MM.1S (cell line): ENCODE data around the gene MND1.

ENCODE experiments used
- DNase-seq: peaks from one replicate; pipeline ENCODE4 v3.0.0-alpha.2; 2015
- H2AFZ ChIP-seq: fragments of 300-600 bp; sonication (generic); 2 replicates; pipeline ENCODE4 v1.6.0; 2016; ENCODE audit warnings: antibody characterized with exemption, low read length
- H3F3A ChIP-seq: fragments of 300-600 bp; sonication (generic); 2 replicates; pipeline ENCODE4 v1.6.1; 2016; ENCODE audit warnings: mild to moderate bottlenecking, antibody characterized with exemption, low read length, moderate library complexity, mixed read lengths; ENCODE audit not compliant: insufficient read depth
- H3K27ac ChIP-seq: fragments of 300-600 bp; sonication (generic); 2 replicates; pipeline ENCODE4 v1.5.1; 2016; ENCODE audit warnings: mild to moderate bottlenecking, low read length
- H3K27me3 ChIP-seq: fragments of 300-600 bp; sonication (generic); replicated peaks from 2 replicates; pipeline ENCODE4 v1.6.0; 2016; ENCODE audit warnings: low read length; ENCODE audit not compliant: insufficient read depth
- H3K36me3 ChIP-seq: fragments of 300-600 bp; sonication (generic); replicated peaks from 2 replicates; pipeline ENCODE4 v1.6.1; 2016; ENCODE audit warnings: mild to moderate bottlenecking, low read length, mixed read lengths; ENCODE audit not compliant: insufficient read depth
- H3K4me1 ChIP-seq: fragments of 300-600 bp; sonication (generic); 2 replicates; pipeline ENCODE4 v1.6.1; 2016; ENCODE audit warnings: low read length, mixed read lengths
- H3K4me2 ChIP-seq: fragments of 300-600 bp; sonication (generic); 2 replicates; pipeline ENCODE4 v1.6.0; 2016; ENCODE audit warnings: low read depth, low read length
- H3K4me3 ChIP-seq: fragments of 300-600 bp; sonication (generic); 2 replicates; pipeline ENCODE4 v1.5.1; 2016; ENCODE audit warnings: low read length, mixed read lengths
- H3K79me2 ChIP-seq: fragments of 300-600 bp; sonication (generic); 2 replicates; pipeline ENCODE4 v1.6.1; 2016; ENCODE audit warnings: mixed run types, low read length, mixed read lengths
- H3K9ac ChIP-seq: fragments of 300-600 bp; sonication (generic); 2 replicates; pipeline ENCODE4 v1.6.1; 2016; ENCODE audit warnings: low read length, mixed read lengths
- H3K9me2 ChIP-seq: fragments of 300-600 bp; sonication (generic); replicated peaks from 2 replicates; pipeline ENCODE4 v1.6.1; 2016; ENCODE audit warnings: mild to moderate bottlenecking, low read length, mixed read lengths; ENCODE audit not compliant: insufficient read depth
- H3K9me3 ChIP-seq: fragments of 300-600 bp; sonication (generic); replicated peaks from 2 replicates; pipeline ENCODE4 v1.6.1; 2016; ENCODE audit warnings: mild to moderate bottlenecking, low read length, mixed read lengths; ENCODE audit not compliant: insufficient read depth
- H4K20me1 ChIP-seq: fragments of 300-600 bp; sonication (generic); 2 replicates; pipeline ENCODE4 v1.6.1; 2016; ENCODE audit warnings: mild to moderate bottlenecking, low read length, moderate library complexity, mixed read lengths; ENCODE audit not compliant: insufficient read depth
- CTCF ChIP-seq: fragments of 300-600 bp; sonication (generic); IDR thresholded peaks from 2 replicates; pipeline ENCODE4 v1.5.1; 2016; ENCODE audit warnings: antibody characterized with exemption, low read length, mixed read lengths
- EZH2 ChIP-seq: fragments of 300-600 bp; sonication (generic); optimal IDR thresholded peaks from 2 replicates; pipeline ENCODE3; 2017; ENCODE audit warnings: low read depth, mild to moderate bottlenecking, antibody characterized with exemption, low read length, mixed read lengths
- EZH2phosphoT487 ChIP-seq: fragments of 300-600 bp; sonication (generic); IDR thresholded peaks from 2 replicates; pipeline ENCODE4 v1.6.1; 2018; ENCODE audit warnings: antibody characterized with exemption, low read length

Gene MND1

GRCh38 chr4:153341575-153342090 lies 2.9 kb upstream of the MND1 start:
- TF ChIP-seq CTCF (no peak), EZH2phosphoT487 (no peak), EZH2 (no peak)
- no peak overlapping the region for H3K27ac ChIP-seq
- peaks cover 18% of the 10 kb centered on the region for H3K4me1 ChIP-seq
- H4K20me1 ChIP-seq: no peaks in the 10 kb centered on the region
- H3F3A ChIP-seq: 0 out of 2 replicates have a peak, but pooled peaks cover 7% of the 10 kb centered on the region
- no peaks in the 10 kb centered on the region for H3K9me3 ChIP-seq
- H3K4me3 ChIP-seq: no peak overlapping the region
- peak overlapping the region; percentile 44 for H3K4me2 ChIP-seq
- no peak overlapping the region for H3K9ac ChIP-seq
- no peaks in the 10 kb centered on the region for H3K27me3 ChIP-seq
- H3K36me3 ChIP-seq: no peaks in the 10 kb centered on the region
- peak overlapping the region; percentile 49 for H2AFZ ChIP-seq
- H3K9me2 ChIP-seq: no peaks in the 10 kb centered on the region
- peaks cover 9% of the 10 kb centered on the region for H3K79me2 ChIP-seq
- DNase-seq: no peak

- Histone ChIP-seq H2AFZ (no peak overlapping the region), H3K36me3 (no peaks in the 10 kb centered on the region), H3K9me3 (no peaks in the 10 kb centered on the region), H3K4me3 (no peak overlapping the region), H4K20me1 (no peaks in the 10 kb centered on the region), H3K27ac (no peak overlapping the region), H3K4me2 (no peak overlapping the region), H3F3A (0 out of 2 replicates have a peak, but pooled peaks cover 7% of the 10 kb centered on the region), H3K9ac (no peak overlapping the region), H3K9me2 (no peaks in the 10 kb centered on the region), H3K79me2 (peaks cover 22% of the 10 kb centered on the region), H3K27me3 (no peaks in the 10 kb centered on the region), H3K4me1 (peaks cover 18% of the 10 kb centered on the region)
- DNase-seq: no peak
- TF ChIP-seq CTCF: no peak
- TF ChIP-seq EZH2: no peak
- TF ChIP-seq EZH2phosphoT487: no peak
These were observed 1.5 kb upstream of the MND1 start for GRCh38 chr4:153342751-153343552.

DNA sequence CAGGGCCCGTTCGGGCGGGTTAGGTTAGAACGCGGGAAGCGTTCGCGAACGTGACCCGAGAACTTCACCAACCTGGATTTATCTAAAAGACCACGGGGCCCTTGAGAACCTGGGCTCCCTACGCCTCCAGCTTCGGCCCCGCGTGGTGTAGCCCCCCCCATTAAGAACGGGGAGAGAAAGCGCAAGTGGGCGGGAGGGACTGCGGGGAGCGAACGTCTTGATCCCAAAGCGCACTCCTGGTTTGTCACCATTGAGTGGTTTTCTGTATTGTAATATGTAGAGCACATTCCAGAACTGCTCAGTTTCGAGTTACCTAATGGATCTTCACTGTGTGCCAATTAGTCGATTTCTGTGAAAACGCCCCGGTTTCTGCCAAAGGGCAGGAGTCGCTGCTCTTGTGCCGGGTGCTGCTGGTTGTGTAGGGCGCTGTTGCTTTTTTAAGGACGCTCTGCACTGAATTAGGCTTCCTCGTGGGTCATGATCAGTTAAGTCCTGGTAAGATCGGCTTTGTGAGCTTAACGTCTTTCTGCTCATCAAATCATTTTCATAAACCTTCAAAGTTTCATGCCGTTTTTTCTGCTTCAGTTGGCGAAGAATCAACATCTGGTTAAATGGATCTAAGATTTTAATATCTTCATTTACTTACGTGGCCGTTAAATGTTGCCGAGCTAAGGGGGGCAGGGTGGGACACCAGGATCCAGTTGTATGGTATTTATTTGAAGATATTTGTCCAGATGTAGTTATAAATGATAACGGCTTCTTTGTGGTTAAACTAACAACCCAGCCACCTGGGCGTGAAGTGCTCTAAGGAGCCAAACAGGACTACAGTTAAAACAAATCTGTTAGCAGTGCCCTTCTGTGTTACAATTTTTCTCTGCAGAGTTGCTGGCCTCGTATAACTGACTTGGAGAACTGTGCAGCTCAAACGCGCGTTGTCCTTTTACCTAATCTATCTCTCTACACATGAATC lies 809 bp downstream of the MND1 start:
- Histone ChIP-seq H3K9ac (peak overlapping the region; percentile 88), H3K4me2 (peak overlapping the region; percentile 77), H3K9me2 (no peaks in the 10 kb centered on the region), H4K20me1 (no peaks in the 10 kb centered on the region), H3K27ac (peak overlapping the region; percentile 67), H3K79me2 (peaks cover 26% of the 10 kb centered on the region), H3K4me1 (peaks cover 18% of the 10 kb centered on the region), H3F3A (0 out of 2 replicates have a peak, but pooled peaks cover 7% of the 10 kb centered on the region), H3K27me3 (no peaks in the 10 kb centered on the region), H2AFZ (peak overlapping the region; percentile 73), H3K36me3 (no peaks in the 10 kb centered on the region), H3K9me3 (no peaks in the 10 kb centered on the region), H3K4me3 (peak overlapping the region; percentile 68)
- peak; percentile 78 for DNase-seq
- TF ChIP-seq EZH2phosphoT487 (no peak), CTCF (no peak), EZH2 (no peak)
